ENCODE results near the gene TRPV3.

The TRPV3 gene

GRCh38 chr17:3555189-3555796 lies 2.3 kb downstream of the TRPV3 start (continued):
- TF ChIP-seq ZNF621 (tag by site-specific recombination; IDR thresholded peaks at IDR 0.05): no peak

- POLR2A ChIA-PET: no interaction called here
- no peaks in the 10 kb centered on the region for H3K36me3 ChIP-seq (ENCODE audit: control insufficient read depth in 2 of 2, insufficient read depth in 1 of 2, low read length in 2 of 2)
- TF ChIP-seq ZNF114 (tag by site-specific recombination; IDR thresholded peaks at IDR 0.05) (no peak), YY2 (tag by site-specific recombination; IDR thresholded peaks at IDR 0.05) (no peak), SCRT2 (tag by site-specific recombination; IDR thresholded peaks at IDR 0.05) (no peak), ZNF580 (tag by site-specific recombination; IDR thresholded peaks at IDR 0.05) (no peak), ZNF596 (tag by site-specific recombination; IDR thresholded peaks at IDR 0.05) (no peak), INSM2 (tag by site-specific recombination; IDR thresholded peaks at IDR 0.05) (no peak), ATF2 (tag by site-specific recombination; IDR thresholded peaks at IDR 0.05; ENCODE audit: low read depth) (no peak), ZBTB20 (tag by site-specific recombination; IDR thresholded peaks at IDR 0.05) (no peak), ZNF266 (tag by site-specific recombination; IDR thresholded peaks at IDR 0.05; ENCODE audit: low read depth) (no peak), ZNF280C (tag by site-specific recombination; IDR thresholded peaks at IDR 0.05) (no peak), ZNF140 (tag by site-specific recombination; IDR thresholded peaks at IDR 0.05) (no peak), ZNF792 (tag by site-specific recombination; IDR thresholded peaks at IDR 0.05) (no peak), SP3 (tag by site-specific recombination; IDR thresholded peaks at IDR 0.05) (no peak), PBX3 (CRISPR knock-in tag; IDR thresholded peaks at IDR 0.05) (no peak), ZNF391 (tag by site-specific recombination; IDR thresholded peaks at IDR 0.05; ENCODE audit: borderline replicate concordance, low read depth) (no peak), RBAK (tag by site-specific recombination; IDR thresholded peaks at IDR 0.05) (no peak)
- no peaks in the 10 kb centered on the region; the same call in 1 of the 2 replicates for H3K4me1 ChIP-seq (ENCODE audit: control insufficient read depth, insufficient read depth, low read length)
- H3K9me3 ChIP-seq (ENCODE audit: control insufficient read depth, insufficient read depth, low read depth, low read length): no peaks in the 10 kb centered on the region
- H3K27ac ChIP-seq (ENCODE audit: extremely low read depth, low read depth, low read length): no peak overlapping the region
- H3K4me3 ChIP-seq (ENCODE audit: low read depth, low read length): no peak overlapping the region
- CTCF ChIA-PET: no interaction called here
Observed at GRCh38 chr17:3554440-3554839, 3.2 kb downstream of the TRPV3 start.

Data from HEK293 (cell line).